ENCODE data around the gene NXNL2. TPM values are rescaled to one million over a fixed set of nuclear protein-coding genes. Genes with fewer than 3 reads are reported as not detected.

Gene NXNL2
- total RNA-seq, 1 donor from 2014 or later: 0.78 TPM

DNA sequence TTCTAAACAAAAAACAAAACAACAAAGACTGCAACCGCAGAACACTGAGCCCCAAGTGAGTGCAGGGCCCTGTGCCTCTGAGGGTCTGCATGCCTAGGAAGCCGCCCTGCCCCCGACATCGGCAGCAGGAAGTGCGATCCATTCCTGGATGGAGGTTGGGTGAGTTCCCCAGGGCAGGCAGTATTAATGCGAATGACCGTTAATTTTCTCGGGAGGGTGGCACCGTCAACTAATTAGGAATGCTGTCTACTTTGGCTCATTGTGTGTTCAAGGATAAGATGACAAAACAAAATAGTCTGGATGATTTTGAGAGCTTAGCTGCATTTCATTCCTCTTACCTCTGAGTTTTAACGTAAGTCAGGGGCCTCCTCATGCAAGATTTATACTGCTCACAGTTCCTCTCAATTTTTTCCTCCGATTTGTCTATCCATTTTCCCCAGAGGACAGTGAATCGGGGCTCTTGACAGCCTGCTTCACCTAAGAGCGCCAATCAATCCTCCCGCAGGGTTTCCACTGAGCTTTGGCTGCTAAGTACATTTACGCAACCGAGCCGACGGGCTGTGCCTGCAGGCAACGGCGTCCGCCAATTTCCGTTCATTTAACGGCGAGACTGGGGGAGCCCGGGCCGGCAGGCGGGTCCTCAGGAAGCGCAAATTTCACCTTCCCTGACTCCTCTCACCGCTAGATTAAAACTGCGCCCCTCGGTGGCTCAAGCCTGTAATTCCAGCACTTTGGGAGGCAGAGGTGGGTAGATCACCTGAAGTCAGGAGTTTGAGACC is 2.9 kb upstream of the NXNL2 start:
- DNase-seq: no peak

DNA sequence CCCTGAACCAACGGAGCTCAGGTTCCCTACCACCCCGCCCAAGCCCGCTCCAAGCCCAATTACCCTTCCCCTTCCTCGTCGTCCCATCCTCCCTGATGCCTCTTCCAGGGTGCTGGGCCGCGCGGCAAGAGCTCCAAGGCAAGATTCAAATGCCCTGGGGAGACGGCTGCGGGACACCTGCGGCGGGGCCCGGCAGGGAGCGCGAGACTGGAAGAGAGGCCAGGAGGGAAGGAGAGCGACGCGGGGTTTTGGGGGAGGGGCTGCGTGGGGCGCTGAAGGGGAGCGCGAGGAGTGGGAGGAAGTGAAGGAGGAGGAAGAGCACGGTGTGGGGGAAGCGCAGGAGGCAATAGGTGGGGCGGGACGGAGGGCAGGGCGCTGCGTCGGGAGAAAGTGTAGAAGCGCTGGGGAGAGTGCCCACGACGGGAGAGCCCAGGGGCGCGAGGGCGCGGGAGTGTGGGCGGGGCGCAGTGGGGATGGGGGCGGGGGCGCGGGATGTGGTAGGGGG is 975 bp upstream of the NXNL2 start:
- DNase-seq: no peak

DNA sequence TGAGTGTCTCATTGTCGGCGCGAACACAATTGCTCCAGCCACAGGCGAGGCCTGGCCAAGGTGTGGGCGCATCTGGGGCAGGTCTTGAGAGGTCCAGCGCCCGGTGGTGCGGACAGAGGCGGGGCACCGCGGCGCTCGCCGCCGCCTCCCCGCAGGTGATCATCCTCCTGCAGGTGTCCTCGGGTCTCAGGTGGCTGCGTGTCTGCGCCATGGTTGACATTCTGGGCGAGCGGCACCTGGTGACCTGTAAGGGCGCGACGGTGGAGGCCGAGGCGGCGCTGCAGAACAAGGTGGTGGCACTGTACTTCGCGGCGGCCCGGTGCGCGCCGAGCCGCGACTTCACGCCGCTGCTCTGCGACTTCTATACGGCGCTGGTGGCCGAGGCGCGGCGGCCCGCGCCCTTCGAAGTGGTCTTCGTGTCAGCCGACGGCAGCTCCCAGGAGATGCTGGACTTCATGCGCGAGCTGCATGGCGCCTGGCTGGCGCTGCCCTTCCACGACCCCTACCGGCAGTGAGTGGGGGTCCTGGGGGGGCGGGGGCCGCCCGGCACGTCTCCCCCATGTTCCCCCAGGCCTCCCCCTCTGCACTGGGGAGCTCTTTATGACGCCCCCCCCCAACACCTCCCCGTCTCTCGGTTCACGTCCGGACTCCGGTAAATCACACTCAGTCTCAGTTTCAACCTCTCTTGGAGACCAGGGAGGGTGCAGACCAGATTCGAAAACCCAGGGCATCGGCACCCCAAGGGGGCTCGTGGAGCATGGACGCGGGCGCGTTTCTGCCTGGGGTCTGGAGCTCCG is 446 bp downstream of the NXNL2 start:
- no peak for DNase-seq

DNA sequence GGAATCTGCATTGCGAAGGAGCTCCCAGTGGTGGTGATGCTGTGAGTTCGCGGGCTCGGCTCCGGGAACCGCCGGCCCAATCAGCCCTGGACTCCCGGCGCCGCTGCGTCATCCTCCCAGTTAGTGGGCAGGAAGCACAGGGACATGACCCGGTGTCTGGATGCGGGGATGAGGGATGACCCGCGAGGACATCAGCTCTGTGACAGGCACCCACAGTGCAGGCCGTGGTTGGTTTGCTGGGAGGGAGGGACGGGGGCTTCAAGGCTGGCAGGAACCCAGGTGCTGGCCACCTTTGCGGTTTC is 996 bp downstream of the NXNL2 start:
- no peak for DNase-seq

DNA sequence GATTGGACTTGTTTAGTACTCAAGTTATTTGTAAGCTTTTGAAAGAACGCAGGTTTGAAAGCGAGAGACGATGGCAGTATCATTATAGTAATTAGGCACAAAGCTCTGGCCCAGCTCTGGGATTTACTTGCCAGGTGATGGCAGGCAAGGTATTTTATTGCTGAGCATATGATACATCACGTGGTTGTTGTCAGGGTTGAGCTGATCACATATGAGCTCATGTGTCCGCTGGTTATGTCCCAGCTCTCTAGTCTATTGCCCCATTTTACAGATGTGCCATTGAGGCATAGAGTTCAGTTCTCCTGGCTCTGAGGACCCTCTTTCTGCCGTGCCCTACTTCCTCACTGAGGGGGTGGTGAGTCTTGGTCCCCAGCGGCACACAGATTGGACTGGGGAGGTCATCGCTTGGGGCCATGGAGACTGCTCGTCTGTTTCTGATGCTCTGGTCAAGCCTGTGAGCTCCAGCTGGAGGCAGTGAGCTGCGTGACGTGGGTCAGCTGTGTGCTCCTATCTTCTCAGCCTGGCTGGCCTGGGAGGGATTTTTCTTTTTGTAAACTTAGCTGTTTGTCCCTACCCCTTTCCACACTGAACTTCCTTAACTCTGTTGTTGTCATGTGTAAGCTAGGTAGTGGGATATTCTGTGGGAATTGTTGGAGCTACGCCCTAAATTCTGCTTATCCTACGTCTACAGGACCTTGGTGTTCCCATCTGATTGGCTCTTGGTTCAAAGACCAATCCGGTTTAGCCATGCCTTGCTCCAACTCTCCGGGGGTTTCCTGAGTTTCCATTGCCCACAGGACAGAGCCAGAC is 2.2 kb downstream of the NXNL2 start:
- DNase-seq: no peak

DNA sequence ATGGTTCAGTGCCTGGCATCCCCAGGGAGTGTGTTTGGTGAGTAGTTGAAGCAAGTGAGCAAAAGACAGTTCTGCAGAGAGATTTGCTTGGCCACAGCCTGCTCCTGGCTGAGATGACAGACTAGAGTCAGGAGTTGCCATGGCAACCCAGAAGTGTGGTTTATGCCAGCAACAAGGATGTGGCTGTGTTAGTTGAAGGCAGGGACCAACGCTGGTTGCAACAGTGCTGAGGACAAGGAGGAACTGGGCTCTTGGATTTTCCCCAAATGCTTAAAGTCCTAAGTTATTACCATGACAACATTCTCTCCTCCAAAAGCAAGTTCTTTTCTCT is 2.7 kb downstream of the NXNL2 start:
- peak; percentile 73 for DNase-seq

DNA sequence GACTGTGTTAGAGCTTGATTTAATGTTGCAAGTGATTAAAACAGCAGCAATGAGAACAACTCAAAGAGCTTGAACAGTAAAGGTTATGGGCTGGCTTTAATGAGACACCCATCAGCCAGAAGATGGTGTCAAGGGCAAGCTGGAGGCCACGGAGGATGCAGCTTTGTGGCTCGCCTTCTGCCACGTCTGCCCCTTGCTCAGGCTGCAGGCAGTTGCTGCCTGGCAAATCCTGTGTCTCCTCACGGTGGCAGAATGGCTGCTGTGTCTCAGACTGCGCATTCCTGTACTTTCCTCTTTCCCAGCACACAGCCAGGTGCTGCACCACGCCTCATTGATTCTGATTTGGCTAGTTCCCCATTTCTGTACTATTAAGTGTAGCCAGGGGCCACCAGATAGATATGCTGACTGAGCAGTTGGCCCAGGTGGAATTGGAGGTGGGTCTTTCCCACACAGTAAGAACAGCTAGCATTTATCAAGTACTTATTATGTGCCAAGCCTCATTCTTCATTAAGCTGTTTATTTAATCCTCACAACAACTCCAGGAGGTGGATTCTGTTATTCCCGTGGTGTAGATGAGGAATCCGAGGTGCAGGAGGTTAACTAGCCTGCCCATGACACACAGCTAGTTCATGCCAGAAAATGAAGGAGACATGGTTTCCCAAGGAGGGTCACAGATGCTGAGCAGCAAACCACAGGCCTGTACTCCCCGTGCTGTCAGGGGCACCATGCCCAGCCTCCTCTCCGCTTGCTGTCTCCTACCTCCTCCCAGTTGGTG is 3.5 kb downstream of the NXNL2 start:
- DNase-seq: no peak

DNA sequence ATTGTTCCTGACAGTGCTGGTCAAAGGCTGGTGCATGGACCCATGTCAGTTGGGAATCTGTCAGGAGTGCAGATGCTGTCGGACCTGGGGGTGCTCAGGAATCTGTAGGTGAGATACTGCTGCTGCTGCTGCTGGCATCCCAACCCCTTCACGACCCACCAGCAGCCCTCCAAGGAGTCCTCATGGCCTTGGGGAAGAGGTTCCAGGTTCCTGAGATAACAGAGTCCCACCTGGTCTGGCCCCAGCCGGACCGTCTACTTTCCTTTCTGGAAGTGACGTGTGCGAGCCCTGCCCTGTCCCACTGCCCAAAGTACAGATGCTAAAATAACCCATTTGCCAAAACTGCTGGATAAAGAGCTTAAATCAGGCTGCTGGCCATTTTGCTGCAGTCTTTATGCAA is 4.3 kb downstream of the NXNL2 start:
- DNase-seq: no peak

DNA sequence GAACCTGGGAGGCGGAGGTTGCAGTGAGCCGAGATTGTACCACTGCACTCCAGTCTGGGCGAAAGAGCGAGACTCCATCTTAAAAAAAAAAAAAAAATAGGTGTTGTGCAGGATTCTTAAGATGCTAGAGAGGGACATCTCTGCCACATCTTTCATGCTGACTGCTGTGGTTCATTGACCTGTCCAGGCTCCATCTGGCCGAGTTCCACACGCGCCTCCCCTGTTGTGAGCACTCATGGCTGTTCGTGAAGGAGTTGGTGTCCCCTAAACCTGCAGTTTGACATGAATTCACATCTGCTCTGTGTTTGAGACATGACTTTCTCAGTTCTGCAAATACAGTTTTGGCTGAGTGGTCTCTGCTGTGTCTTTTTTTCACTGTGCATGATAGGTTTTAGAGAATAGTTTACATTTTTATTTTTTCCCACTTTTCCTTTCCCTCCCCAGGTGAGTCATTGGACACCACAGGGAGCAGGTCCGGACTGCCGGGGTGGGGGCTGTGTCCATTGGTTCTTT is 5.3 kb downstream of the NXNL2 start:
- no peak for DNase-seq

DNA sequence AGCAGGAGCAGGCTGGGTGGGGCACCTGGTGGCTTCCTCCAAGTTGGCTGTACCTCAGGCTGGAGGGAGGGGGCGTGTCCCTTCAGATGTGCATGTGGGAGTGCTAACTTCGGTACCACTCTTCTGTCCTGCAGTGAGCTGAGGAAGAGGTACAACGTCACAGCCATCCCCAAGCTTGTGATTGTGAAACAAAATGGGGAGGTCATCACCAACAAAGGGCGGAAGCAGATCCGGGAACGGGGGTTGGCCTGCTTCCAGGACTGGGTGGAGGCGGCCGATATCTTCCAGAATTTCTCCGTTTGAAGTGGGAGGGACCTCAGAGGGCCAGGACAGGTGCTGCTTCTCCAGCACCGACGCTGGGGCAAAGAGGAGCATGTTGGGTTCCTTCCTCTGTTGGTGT is 9.3 kb downstream of the NXNL2 start:
- DNase-seq: no peak

DNA sequence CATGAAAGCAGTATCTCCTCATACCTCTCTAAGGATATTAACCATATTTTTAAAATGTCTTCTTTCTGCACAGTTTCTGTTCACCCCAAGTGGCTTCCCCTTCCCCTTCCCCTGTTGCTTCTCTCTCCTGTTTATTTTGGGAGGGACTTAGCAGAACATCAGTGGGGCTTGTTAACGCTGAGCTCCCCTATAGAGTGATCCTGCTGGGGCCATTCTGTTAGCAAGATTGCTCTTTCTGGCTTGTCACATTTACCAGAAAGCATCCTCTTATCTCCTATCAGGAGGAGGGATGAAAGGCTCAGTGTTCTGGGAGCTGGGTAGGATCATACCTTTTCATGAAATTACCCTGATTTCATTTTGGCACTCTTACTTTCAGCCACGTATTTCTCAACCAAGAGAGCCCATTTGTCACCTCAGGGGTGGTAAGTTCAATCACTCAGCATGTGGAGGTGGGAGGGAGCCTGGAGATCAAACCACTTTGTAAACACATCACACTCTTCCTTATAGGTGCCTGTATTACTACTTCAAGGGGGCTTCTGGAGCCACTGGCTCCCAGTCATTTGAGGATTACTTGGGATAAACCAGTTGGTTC is 16.7 kb downstream of the NXNL2 start:
- no peak for DNase-seq

DNA sequence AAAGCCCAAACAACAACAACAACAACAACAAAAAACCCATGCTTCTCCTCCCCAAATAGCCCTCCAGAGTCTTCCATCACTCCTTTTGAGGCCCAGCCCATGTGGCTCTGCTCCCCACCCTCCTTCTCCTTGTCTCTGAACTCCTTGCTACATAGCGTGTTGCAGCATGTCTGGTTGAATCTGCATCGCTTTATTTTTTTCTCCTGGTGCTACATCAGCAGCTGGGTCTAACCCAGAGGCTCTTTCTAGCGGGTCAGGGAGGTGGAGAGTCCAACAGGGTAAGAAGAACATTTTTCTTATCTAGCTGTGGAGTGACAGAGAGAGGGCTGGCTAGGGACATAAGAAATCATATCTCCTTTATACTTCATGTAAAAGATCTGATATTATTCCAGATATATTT is 18.4 kb downstream of the NXNL2 start:
- no peak for DNase-seq

DNA sequence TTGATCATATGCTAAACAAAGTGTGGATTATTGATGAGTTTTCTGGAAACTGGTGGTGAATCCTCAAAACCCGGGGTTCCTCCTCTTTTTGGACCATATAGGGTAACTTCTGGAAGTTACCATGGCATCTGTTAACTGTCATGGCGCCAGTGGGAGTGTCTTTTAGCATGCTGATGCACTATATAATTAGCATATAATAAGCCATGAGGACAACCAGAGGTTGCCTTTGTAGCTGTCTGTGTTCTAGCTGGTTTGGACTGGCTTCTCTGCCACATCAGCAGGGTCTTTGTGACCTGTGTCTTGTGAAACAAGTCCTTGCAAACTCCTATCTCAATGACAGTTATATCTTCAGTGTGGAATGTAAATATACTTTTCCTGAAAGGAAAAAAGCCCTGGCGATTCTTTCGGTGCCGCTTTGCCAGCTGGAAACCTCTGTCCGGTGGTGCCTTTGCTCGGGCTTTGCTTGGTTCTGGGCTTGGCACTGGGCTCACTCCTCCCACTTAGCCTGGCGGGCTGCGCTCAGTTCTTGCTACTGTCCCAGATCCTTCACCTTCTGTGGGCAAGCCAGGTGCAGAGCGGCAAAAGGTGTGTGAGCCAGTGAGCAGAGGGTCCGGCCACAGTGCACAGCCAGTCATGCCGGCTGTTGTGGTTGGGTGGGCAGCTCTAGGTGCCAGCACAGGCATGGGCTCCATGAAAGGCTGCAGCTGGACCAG is 20.4 kb downstream of the NXNL2 start:
- DNase-seq: no peak

DNA sequence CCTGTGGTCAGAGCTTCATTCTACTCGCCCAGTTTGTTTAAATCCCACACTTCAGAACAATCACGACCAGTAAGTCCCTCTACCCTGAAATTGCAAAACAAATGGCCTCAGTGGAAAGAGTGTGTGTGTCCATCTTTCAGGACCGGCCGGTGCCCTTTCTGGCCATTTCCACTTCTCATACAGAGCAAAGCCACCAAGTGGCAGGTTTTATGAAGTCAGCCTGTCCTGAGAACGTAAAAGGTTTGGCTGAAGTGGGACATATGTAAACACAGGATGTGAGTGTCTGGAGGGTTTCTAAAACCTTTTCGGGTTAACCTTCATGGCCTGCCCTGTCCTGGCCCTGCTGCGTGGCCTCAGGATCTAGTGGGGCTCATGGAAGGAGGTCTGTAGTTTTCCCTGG is 24.7 kb downstream of the NXNL2 start:
- DNase-seq: no peak

DNA sequence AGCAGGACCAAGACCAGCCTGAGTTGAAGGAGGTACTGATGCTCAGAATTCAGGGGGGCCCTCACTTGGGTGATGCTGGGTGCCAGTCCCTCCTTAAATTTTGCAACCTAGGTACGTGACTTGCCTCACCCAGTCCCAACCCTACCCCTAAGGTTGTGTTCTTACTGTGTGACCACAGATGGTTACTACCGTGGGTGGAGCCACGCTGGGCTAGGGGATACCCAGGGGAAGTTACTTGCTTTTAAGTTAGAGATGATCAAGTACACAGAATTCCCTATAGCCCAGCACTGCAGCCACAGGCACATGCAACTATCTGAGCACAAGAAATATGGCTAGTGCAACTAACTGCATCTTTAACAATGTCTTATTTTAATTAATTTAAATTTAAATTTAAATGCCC is 32.9 kb downstream of the NXNL2 start:
- DNase-seq: no peak

DNA sequence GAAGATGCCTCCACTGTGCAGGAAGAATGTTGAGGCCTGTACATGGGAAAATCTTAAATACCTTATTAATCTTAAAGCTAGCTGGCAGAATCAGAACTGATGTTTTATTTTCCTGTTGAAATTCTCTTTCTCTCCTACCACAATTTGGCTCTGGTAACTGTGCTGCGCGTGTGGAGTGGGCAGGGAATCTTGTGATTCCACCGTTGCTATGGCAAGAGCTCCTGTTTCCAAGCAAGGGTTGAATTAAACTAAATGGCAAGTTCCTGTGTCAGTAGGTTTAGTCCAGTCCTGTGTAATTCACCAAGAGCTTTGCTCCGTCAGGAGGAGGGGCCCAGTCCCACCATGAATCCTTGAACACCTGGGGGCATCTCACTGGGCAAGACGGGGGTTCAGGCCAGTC is 36.4 kb downstream of the NXNL2 start:
- peak; percentile 13 for DNase-seq

DNA sequence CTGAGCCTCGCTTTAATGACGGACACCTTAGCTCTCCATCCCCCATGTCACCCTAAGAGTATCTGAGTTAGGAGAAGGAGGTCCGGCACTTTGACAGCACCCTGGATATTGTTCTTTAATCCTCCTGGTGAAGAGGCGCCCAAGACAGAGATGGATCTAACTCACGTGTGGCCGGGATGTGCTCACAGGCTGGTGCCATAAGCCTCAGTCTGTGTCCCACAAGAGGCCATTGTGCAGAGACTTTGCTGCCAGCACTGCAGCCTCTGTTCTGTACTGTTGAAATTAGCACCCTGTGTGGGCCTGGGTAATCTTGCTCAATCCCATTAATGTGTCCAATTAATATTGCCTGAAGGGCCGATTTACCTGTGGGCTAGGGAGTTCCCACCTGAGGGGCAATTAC is 37.7 kb downstream of the NXNL2 start:
- DNase-seq: no peak

DNA sequence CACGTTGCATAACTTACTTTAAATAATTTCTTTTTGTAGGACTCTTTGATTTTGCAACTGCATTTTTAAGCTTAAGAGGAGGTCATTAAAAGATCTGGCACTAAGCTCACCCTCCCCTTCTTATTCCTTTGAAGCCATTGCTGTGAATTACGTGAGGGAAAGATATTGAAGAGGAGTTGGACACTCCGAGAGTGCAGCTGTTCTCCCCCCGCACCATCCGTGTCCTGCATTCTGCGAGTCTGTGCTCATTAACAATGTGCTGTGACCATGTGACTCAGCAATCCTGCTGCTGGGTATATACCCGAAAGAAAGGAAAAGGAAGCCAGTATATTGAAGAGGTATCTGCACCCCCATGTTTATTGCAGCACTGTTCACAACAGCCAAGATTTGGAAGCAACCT is 40.0 kb downstream of the NXNL2 start:
- peak; percentile 16 for DNase-seq

DNA sequence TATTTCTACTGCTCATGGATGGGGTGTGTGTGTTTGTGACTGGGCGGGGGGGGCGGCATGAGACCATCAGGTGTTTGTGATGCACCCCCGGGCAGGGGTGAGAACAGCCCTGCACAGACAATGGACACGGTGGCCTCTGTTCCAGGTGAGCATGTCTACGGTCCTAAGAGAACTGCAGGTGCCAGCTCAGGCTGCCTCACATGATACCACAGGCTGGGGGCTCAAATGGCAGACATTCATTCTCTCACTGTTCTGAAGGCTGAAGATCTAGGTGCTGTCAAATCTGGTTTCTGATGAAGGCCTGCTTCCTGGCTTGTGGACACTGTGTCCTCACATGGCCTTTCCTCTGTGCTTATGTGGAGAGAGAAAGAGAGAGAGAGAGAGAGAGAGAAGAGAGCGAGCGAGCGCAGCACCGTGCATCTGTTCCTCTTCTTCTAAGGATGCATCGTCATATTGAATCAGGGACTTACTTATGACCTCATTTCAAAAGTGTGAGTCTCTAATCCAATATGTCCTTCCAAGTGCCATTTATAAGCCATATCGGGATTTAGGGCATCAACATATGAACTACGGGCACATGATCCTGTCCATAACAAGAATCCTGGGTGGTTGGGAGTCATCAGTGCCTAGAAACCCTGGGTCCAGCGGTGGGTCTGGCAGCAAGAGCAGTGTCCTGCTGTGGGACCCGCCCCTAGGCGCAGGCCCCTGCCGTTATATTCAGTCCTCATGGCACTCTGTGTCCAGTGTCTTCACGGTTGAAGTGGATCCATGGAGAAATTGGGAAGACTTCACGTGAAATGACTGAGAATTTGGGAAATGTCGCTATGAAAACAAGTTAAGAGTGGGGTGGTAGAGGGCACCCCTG is 42.5 kb downstream of the NXNL2 start:
- DNase-seq: no peak
